HG03378 (cell line): Measurements from ENCODE around the gene VPS26B.
"Not testable (repeated sequence)": the region's sequence is repeated elsewhere in the genome, so short reads cannot be mapped to it uniquely, and the experiment has no call there.

Experiments
- ATAC-seq: cut with Tn5 transposase; IDR thresholded peaks from one replicate; pipeline ENCODE4 v1.9.1; 2021; ENCODE audit warnings: mild to moderate bottlenecking, moderate library complexity; ENCODE audit not compliant: unreplicated experiment

VPS26B gene

GRCh38 chr11:134278356-134278755 is 53.9 kb downstream of the VPS26B start:
- ATAC-seq, result no peak

GRCh38 chr11:134281635-134282034 is 57.2 kb downstream of the VPS26B start:
- ATAC-seq, result not testable (repeated sequence)

GRCh38 chr11:134282121-134283045 is 57.9 kb downstream of the VPS26B start:
- no peak for ATAC-seq

- no peak for ATAC-seq
Measured at GRCh38 chr11:134283461-134284230, 59.2 kb downstream of the VPS26B start.

GRCh38 chr11:134284349-134284748 is 59.9 kb downstream of the VPS26B start:
- not testable (repeated sequence) for ATAC-seq

GRCh38 chr11:134287561-134287960 is 63.1 kb downstream of the VPS26B start:
- no peak for ATAC-seq

- no peak for ATAC-seq
Measured at GRCh38 chr11:134288486-134288885, 64.0 kb downstream of the VPS26B start.

- ATAC-seq, result no peak
Measured at GRCh38 chr11:134289167-134289566, 64.7 kb downstream of the VPS26B start.

GRCh38 chr11:134289789-134290188 is 65.3 kb downstream of the VPS26B start:
- no peak for ATAC-seq

- no peak for ATAC-seq
Measured at GRCh38 chr11:134290646-134291045, 66.2 kb downstream of the VPS26B start.

- no peak for ATAC-seq
Measured at GRCh38 chr11:134291196-134291595, 66.7 kb downstream of the VPS26B start.

GRCh38 chr11:134292661-134293060 is 68.2 kb downstream of the VPS26B start:
- ATAC-seq, result no peak

GRCh38 chr11:134293119-134294113 is 68.9 kb downstream of the VPS26B start:
- no peak for ATAC-seq

GRCh38 chr11:134294664-134295063 is 70.2 kb downstream of the VPS26B start:
- ATAC-seq, result no peak
